Fibroblast of skin of scalp (primary cell): ENCODE data around the gene FOXD1.

Source experiments
- DNase-seq: peaks from one replicate; pipeline ENCODE4 v3.0.0-alpha.2; 2013

FOXD1 gene

DNA sequence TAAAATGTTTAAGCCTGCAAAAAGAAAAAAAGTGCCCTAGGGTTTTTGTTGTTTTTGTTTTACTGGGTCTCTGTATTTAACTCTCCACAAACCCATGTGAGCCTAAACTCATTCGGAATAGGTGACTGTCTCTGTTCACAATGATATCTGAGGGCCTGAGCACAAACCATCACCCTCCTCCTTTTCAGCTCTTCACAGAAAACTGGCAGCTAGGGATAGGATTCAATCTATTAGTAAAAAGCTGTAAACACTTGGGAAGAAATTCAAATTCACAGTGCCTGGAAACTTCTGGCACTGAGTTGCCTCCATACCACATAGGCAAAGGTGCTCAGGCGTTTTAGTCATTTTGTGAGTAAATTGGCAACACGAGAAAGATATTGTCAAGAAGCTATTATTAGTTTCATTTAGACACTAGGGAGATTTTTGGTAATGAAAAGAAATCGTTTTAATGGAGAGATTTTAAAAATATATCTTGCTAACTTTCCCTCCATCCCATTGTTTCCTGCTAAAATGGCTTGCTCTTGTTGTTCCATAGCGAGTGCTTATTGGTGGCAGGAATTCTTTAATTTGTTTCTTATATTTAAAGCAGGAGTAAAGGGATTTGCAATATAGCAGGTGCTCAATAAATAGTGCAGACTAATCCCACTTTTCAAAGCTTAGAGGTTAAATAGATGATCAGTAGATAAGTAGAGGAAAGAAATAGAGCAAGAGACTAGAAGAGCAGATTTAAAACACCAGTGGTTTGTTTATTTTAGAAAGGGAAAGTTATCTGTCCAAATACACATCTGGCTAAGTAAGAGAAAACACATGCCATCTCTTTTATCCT is 9.7 kb downstream of the FOXD1 start:
- no peak for DNase-seq

GRCh38 chr5:73437777-73438644 is 10.6 kb downstream of the FOXD1 start:
- peak; percentile 44 for DNase-seq

DNA sequence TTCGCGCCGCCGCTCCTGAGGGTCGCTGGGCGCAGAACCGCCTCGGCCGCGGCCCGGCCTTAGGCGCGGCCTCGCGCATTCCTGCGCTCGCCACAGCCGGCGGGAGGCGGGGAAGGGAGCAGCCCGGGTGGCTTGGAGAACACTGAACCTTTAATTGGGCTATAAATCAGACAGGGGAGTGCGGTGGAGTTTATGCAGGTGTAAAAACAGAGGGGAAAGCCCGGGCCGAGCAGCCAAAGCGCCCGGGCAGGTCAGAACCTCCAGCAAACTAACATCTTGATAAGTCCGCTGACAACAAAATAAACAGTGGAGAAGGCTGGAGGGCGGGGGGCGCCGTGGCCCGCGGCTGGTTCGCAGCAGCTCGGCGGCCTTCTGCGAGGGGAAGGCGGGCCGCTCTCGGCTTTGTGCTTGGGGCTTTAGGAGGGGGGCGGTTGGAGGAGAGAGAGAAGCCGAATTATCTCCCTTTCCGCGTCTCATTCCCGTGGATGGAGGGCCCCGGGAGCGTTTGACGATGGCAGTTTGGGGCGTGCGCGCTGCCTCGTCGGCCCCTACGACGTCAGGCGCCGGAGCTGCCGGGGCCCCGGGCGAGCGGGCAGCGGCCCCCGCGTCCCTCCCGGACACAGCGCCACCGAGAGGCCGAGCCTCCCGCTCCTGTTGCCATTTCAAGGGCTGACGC is 11.3 kb downstream of the FOXD1 start:
- peak; percentile 86 for DNase-seq

DNA sequence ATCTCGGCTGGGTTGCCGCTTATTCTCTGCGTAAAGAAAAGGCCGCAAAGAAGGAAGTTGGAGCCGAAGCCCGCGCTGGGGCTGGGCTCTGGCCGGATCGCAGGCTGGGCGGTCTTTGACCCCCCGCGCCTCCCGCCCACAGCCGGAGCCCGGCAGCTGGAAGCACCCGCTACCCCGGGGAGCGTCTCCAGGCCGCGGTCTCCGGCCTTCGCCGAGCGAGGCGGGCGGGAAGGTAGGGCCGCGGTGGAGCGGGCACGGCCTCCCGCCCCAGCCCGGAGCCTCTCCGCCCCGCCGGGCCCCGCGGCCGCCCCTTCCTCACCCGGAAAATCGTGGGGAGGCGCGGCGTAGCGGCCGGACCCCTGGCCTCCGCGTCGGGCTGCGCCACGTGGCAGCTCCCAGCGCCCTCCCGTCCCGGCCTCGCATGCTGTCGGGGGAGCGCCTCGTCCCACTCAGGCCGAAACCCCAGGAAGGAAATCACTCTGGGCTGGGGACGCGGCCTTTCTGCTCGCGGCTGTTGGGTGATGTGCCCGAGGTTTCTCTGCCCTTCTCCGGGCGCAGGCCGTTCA is 12.0 kb downstream of the FOXD1 start:
- peak; percentile 26 for DNase-seq

- DNase-seq: peak; percentile 60
Observed at GRCh38 chr5:73435759-73436534, 12.6 kb downstream of the FOXD1 start.

DNA sequence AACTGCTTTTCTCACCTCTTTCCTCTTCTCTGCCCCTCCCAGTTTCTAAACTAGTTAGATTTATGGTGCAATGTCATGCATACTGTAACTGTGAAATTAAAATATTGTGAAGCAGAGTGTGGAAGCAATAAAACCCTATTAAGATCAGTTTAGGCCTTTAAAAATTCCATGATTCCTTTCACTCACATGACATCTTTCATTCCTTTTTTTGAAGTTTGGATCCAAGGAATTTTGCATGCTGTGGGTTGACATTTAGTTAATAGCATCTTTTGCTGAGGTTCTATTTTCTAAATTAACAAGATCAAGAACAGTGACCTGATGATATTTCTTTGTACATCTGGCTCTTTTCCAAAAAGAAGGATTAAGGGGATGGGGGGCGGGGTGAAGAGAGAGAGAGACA is 13.7 kb downstream of the FOXD1 start:
- peak; percentile 5 for DNase-seq

DNA sequence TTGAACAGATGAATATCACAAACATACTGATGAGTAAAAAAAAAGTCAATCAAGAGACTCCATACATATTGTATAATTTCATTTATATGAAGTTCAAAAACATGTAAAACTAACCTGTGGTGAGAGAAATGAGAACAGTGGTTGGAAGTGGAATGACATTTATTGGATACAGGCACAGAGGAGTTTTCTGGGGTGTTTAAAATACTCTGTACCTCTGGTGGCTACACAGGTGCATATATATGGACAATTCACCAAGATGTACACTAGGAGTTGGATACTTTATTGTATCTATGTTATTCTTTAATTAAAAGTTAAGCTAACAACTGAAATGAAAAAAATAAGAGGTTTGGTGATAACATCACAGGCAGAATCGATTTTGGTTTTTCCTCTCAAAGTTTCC is 14.1 kb downstream of the FOXD1 start:
- DNase-seq: peak; percentile 13

GRCh38 chr5:73433982-73434342 is 14.6 kb downstream of the FOXD1 start:
- peak; percentile 71 for DNase-seq

DNA sequence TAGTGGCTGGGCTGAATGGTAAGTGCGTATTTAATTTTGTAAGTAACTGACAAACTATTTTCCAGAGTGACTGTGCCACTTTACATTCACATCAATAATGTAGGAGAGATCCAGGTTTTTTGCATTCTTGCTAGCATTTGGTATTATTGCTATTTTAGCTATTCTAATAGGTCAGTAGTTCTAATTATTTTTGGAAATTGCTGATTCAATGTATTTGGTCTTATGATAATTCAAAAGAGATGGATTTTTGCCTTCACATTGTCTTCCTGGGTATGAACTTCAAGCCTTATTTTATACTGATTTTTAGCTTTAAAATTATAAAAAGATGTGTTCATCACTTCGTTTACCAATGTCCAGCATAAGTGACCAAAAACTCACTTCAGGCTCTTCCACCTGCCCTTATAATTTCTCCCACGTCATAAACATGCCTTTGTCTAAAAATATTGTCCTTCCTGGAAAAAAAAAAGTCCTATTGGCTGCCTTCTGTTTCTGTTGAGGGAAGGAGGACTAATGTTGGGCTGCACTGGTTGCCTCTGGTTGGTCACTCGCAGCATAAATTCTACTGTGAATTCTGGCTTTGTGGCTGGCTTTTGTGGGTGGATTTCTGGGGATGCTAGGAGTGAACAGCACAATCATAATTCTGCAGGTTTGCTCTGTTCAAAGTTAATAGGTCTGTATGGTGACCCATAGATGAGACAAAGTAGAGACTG is 15.2 kb downstream of the FOXD1 start:
- peak; percentile 23 for DNase-seq

- peak; percentile 79 for DNase-seq
Observed at GRCh38 chr5:73431204-73431851, 17.2 kb downstream of the FOXD1 start.

DNA sequence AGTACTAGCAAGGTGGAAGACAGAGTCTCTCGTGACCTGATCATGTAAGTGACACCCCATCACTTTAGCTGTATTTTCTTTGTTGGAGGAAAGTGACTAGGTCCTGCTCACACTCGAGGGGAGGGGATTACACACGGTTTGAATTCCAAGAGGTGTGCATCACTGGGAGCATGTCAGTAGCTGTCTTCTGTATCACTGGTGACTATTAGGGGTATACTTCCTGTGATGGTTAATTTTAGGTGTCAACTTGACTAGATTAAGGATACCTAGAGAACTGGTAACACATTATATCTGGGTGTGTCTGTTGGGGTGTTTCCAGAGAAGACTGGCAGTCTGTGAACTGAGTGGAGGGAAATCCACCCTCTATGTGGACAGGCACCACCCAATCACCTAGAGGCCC is 22.5 kb downstream of the FOXD1 start:
- DNase-seq: no peak

DNA sequence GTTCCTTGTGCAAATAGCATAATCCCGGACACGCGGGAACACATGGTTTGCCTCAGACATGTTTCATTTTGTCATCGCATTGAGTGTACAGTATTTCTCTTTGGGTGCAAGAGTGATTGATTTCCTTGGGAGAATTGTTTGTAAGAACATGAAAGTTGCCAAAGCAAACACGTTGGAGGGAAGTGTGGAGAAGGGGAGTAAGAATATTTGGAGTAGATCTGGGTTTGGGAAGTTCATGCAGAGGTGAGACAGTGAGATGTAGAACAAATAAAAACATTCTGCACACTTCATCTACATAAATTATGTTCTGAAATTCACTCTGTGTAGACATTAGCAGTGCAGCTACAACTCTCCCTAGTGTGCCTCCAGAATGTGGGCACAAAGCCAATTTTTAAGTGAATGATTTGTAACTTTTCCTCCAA is 24.0 kb downstream of the FOXD1 start:
- peak; percentile 67 for DNase-seq

- no peak for DNase-seq
Observed at GRCh38 chr5:73422164-73422563, 26.4 kb downstream of the FOXD1 start.

DNA sequence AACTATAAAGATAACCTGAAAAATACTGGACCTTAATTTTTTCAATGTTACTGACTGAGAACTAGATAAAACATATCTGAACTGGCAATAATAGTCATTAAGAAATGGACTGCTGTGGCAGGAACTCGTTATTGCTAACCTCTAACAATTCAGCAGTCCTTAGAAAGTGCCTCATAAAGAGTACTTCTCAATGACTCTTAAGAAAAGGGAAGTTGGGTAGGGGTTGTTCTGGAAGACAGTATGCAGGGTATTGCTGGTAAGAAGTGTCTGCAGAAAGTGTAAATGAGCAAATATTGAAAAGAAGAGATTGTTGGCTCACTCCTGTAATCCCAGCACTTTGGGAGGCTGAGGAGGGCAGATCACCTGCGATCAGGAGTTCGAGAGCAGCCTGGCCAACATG is 27.9 kb downstream of the FOXD1 start:
- no peak for DNase-seq

DNA sequence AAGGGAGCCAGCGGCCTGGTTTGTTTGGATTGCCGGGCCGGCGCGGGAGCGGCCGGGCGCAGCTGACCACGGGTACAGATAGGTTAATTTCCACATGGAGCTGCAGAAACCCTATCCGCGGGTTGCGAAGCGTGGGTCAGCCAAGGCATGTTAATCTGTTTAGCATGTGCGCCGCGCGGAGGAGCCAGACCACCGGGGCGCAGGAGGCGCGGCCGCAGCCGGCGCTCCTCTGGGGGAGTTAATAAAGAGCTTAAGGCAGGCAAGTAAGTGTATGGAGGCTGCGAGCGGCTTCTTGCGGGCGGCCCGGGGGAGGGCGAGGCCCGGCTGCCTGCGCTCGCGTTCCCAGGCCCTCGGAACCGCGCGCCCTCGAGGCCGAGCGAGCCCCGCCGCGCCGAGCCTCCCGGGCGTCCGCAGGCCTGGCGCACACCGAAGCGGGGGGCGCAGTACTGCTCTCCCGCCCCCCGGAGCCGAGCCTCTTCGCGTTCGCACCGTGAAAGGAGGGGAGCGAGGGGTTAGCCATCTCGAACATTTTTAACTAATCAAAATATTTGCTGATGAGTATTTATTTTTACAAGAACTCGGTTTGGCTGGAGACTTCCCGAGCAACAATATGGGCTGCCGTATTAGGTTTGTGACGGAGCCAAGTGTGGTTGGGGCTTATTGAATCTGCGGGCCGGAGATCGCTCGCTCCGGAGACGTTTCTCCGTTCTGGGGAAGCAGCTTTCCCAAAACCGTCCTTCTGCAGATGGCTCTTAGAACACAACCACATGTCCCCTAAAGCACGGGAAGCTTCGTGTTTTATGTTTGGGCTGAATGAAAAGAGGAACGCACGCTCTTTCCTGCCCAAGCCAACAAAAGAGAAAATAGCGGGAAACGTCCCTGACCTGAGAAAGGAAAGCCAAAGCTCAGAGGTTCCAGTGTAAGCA is 28.8 kb downstream of the FOXD1 start:
- peak; percentile 81 for DNase-seq

- DNase-seq: no peak
Observed at GRCh38 chr5:73419117-73419464, 29.5 kb downstream of the FOXD1 start.

GRCh38 chr5:73418244-73418691 is 30.3 kb downstream of the FOXD1 start:
- no peak for DNase-seq

DNA sequence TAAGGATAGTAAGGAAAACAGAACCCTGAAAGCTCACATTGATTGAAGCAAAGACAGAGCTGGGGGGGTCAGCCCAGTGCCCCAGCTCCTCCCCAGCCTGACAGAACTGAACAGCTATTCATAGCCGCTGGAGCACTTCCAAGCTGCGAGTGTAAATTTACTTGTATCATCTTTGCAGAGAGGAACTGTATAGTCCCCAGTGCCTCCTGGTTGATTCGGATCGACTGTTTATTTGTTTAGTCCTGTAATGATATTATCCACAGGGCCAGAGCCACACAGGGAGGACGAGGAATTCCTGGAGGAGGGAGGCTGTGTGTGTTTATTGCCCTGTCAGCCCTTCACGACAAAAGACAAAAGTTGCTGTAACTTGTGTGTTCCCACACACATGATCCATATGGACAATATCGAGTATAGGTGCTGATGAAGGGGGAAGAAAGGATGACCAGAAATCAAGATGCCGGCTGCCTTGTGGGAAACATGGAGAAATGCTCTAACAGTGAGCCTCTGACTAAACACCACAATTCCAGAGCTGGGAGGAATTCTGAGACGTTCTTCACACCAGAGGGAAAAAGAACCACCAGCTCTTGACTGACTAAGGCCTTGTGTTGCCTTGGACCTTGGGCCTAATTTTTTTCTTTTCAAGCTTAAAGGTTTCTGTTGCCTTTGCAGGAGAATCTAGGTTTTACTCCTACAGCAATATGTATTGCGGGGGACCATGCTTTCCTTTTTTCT is 31.1 kb downstream of the FOXD1 start:
- peak; percentile 79 for DNase-seq

DNA sequence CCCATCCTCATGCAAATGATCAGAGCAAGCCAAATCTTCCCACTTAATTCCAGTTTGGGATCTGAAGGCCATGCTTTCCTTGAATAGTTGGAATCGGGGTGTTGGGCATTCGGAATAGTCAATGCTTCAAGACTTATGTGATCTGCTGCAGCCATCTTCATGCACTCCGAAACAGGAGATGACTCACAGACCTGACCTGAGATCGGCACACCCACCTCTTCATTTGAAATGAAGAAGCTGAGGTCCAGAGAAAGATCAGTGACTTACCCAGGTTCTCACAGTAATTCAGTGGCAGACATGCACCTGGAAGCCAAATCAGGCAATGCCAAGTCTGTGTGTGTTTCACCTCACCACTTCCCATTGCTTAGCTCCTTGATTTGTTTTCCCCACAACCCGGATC is 33.0 kb downstream of the FOXD1 start:
- DNase-seq: no peak
